Liver (tissue), 9 donors: ENCODE measurements around the gene BACH2. TPM values are rescaled to one million over a fixed set of nuclear protein-coding genes. Genes with fewer than 3 reads are reported as not detected.

Source experiments
- DNase-seq: peaks from one replicate; pipeline ENCODE4 v3.0.0-alpha.2; 2017; ENCODE audit warnings: low spot score
- H3K27ac ChIP-seq, 2 donors: one replicate each; pipeline ENCODE4 v1.7.0; 2013; ENCODE audit warnings: inconsistent platforms in 2 of 2, low read length in 2 of 2, control low read depth in 1 of 2, low read depth in 1 of 2, mild to moderate bottlenecking in 1 of 2
- H3K27me3 ChIP-seq, 4 donors: one replicate each; pipeline versions ENCODE4 v1.6.1 to v1.7.0; 2013; ENCODE audit warnings: low read length in 3 of 4, inconsistent platforms in 1 of 4, mild to moderate bottlenecking in 1 of 4, moderate library complexity in 1 of 4; ENCODE audit not compliant: control insufficient read depth in 4 of 4, insufficient read depth in 4 of 4
- H3K36me3 ChIP-seq, 4 donors: one replicate each; pipeline versions ENCODE4 v1.6.1 to v1.7.0; 2013; ENCODE audit warnings: low read length in 3 of 4, mild to moderate bottlenecking in 3 of 4, low read depth in 1 of 4, moderate library complexity in 1 of 4; ENCODE audit not compliant: control insufficient read depth in 4 of 4, insufficient read depth in 3 of 4
- H3K4me1 ChIP-seq, 4 donors: one replicate each; pipeline versions ENCODE4 v1.6.1 to v1.7.0; 2013; ENCODE audit warnings: low read length in 3 of 4, mild to moderate bottlenecking in 3 of 4, moderate library complexity in 1 of 4; ENCODE audit not compliant: control insufficient read depth in 4 of 4, insufficient read depth in 4 of 4
- H3K4me3 ChIP-seq, 3 donors: one replicate each; pipeline versions ENCODE4 v1.6.1 to v1.7.0; 2013; ENCODE audit warnings: low read length in 3 of 3, control low read depth in 1 of 3, low read depth in 1 of 3, mild to moderate bottlenecking in 1 of 3
- H3K9ac ChIP-seq, 2 donors: one replicate each; pipeline ENCODE4 v1.7.0; 2013; ENCODE audit warnings: low read length in 2 of 2, mild to moderate bottlenecking in 2 of 2, moderate library complexity in 2 of 2, control low read depth in 1 of 2, low read depth in 1 of 2
- H3K9me3 ChIP-seq, 4 donors: one replicate each; pipeline versions ENCODE4 v1.6.1 to v1.7.0; 2013; ENCODE audit warnings: low read length in 3 of 4; ENCODE audit not compliant: control insufficient read depth in 4 of 4
- CTCF ChIP-seq: fragments of 150-350 bp; IDR thresholded peaks from 2 replicates; pipeline ENCODE4 v1.5.1; 2017; ENCODE audit warnings: improper control_type of control experiment, low read depth, low read length; ENCODE audit not compliant: missing input control
- EGR1 ChIP-seq, 2 donors: IDR thresholded peaks; 2 replicates each; pipeline ENCODE4 v1.6.1; 2016 to 2018; ENCODE audit warnings: antibody characterized with exemption in 2 of 2, low read depth in 2 of 2
- FOXA1 ChIP-seq: IDR thresholded peaks from 2 replicates; pipeline ENCODE4 v1.6.1; 2016; ENCODE audit warnings: antibody characterized with exemption
- FOXA2 ChIP-seq: IDR thresholded peaks from 2 replicates; pipeline ENCODE4 v1.6.1; 2016; ENCODE audit warnings: antibody characterized with exemption
- HNF4A ChIP-seq, 2 donors: conservative IDR thresholded peaks; 2 replicates each; pipeline ENCODE4 v1.6.1; 2016; ENCODE audit warnings: antibody characterized with exemption in 2 of 2, mild to moderate bottlenecking in 2 of 2
- HNF4G ChIP-seq: IDR thresholded peaks from 2 replicates; pipeline ENCODE4 v1.6.1; 2016; ENCODE audit warnings: antibody characterized with exemption
- JUND ChIP-seq, 2 donors: IDR thresholded peaks; 2 replicates each; pipeline ENCODE4 v1.6.1; 2016; ENCODE audit warnings: antibody characterized with exemption in 2 of 2
- MAX ChIP-seq: IDR thresholded peaks from 2 replicates; pipeline ENCODE4 v1.6.1; 2016; ENCODE audit warnings: antibody characterized with exemption
- NR2F2 ChIP-seq: IDR thresholded peaks from 2 replicates; pipeline ENCODE4 v1.6.1; 2016; ENCODE audit warnings: antibody characterized with exemption
- RAD21 ChIP-seq, 2 donors: IDR thresholded peaks; 2 replicates each; pipeline ENCODE4 v1.6.1; 2016; ENCODE audit warnings: antibody characterized with exemption in 2 of 2, mild to moderate bottlenecking in 2 of 2
- REST ChIP-seq: IDR thresholded peaks from 2 replicates; pipeline ENCODE4 v1.6.1; 2016; ENCODE audit warnings: antibody characterized with exemption, mild to moderate bottlenecking
- RXRA ChIP-seq, 2 donors: IDR thresholded peaks; 2 replicates each; pipeline ENCODE4 v1.6.1; 2017 to 2018; ENCODE audit warnings: antibody characterized with exemption in 2 of 2, mild to moderate bottlenecking in 1 of 2
- SP1 ChIP-seq: IDR thresholded peaks from 2 replicates; pipeline ENCODE4 v1.6.1; 2018; ENCODE audit warnings: antibody characterized with exemption, mild to moderate bottlenecking
- TAF1 ChIP-seq: conservative IDR thresholded peaks from 2 replicates; pipeline ENCODE4 v1.6.1; 2016; ENCODE audit warnings: antibody characterized with exemption, mild to moderate bottlenecking
- YY1 ChIP-seq: IDR thresholded peaks from 2 replicates; pipeline ENCODE4 v1.6.1; 2016; ENCODE audit warnings: antibody characterized with exemption, mild to moderate bottlenecking
- WGBS: extraction: QIAGEN DNeasy Blood & Tissue Kit; methylation state at CpG from one replicate; pipeline ENCODE4 v1.1.7; 2013; 5-methylcytosine and 5-hydroxymethylcytosine counted together
- polyA plus RNA-seq, 2 donors: library from polyadenylated mRNA; stranded (reverse) in 1 of 2; unstranded in 1 of 2; fragments of 200-250 nt in 1 of 2; fragments of >200 nt in 1 of 2; fragmentation: Nextera tagmentation in 1 of 2; extraction: Ambion mirVana in 1 of 2; gene quantifications; one replicate each; pipeline versions ENCODE4 v1.2.1 to v1.2.3, GENCODE V29; 2013 to 2015
- total RNA-seq, 2 donors: library from RNA; depleted of rRNA; stranded (reverse); fragments of >200 nt; gene quantifications; one replicate each; pipeline ENCODE4 v1.2.3, GENCODE V29; 2014
- TF ChIP-seq, protein P1 (sequence below): IDR thresholded peaks from 2 replicates; pipeline ENCODE4 v1.6.1; 2016; ENCODE audit warnings: antibody characterized with exemption
- TF ChIP-seq, protein P2 (sequence below): IDR thresholded peaks from 2 replicates; pipeline ENCODE4 v1.6.1; 2016; ENCODE audit warnings: antibody characterized with exemption
- donor health status: healthy.
- donor health status: healthy.
- donor health status: healthy.
- donor health status: healthy.
- donor health status: healthy.

The BACH2 gene
- total and polyA plus RNA-seq, 4 donors = 1.9 to 3.7 (median 1.9) TPM

- WGBS = 96% methylated on average over 2 of the region's 2 CpGs
- no peak overlapping the region for H3K27ac ChIP-seq
- H3K9ac ChIP-seq = no peak overlapping the region
- H3K9me3 ChIP-seq = no peaks in the 10 kb centered on the region
- no peaks in the 10 kb centered on the region for H3K27me3 ChIP-seq
- no peak for DNase-seq
- H3K4me3 ChIP-seq = no peak overlapping the region
- no peaks in the 10 kb centered on the region for H3K4me1 ChIP-seq
- TF ChIP-seq SP1 (no peak), FOXA2 (no peak), MAX (no peak), YY1 (no peak), EGR1 (IDR thresholded peaks at IDR 0.05; ENCODE audit: low read depth in 2 of 2) (no peak), FOXA1 (no peak), RAD21 (IDR thresholded peaks at IDR 0.05) (no peak), CTCF (no peak), NR2F2 (no peak), JUND (IDR thresholded peaks at IDR 0.05) (no peak), TAF1 (no peak)
- TF ChIP-seq, protein P1, sequence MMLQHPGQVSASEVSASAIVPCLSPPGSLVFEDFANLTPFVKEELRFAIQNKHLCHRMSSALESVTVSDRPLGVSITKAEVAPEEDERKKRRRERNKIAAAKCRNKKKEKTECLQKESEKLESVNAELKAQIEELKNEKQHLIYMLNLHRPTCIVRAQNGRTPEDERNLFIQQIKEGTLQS = no peak
- TF ChIP-seq, protein P2, sequence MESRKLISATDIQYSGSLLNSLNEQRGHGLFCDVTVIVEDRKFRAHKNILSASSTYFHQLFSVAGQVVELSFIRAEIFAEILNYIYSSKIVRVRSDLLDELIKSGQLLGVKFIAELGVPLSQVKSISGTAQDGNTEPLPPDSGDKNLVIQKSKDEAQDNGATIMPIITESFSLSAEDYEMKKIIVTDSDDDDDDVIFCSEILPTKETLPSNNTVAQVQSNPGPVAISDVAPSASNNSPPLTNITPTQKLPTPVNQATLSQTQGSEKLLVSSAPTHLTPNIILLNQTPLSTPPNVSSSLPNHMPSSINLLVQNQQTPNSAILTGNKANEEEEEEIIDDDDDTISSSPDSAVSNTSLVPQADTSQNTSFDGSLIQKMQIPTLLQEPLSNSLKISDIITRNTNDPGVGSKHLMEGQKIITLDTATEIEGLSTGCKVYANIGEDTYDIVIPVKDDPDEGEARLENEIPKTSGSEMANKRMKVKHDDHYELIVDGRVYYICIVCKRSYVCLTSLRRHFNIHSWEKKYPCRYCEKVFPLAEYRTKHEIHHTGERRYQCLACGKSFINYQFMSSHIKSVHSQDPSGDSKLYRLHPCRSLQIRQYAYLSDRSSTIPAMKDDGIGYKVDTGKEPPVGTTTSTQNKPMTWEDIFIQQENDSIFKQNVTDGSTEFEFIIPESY = no peak
- H3K36me3 ChIP-seq = no peaks in the 10 kb centered on the region
Observed at GRCh38 chr6:90159452-90159851, 137.2 kb downstream of the BACH2 start.

- no peak overlapping the region for H3K27ac ChIP-seq
- no peak overlapping the region for H3K4me3 ChIP-seq
- no peak for DNase-seq
- H3K4me1 ChIP-seq = no peaks in the 10 kb centered on the region
- 68% methylated on average over 5 of the region's 5 CpGs for WGBS
- no peaks in the 10 kb centered on the region for H3K36me3 ChIP-seq
- no peaks in the 10 kb centered on the region for H3K27me3 ChIP-seq
- no peaks in the 10 kb centered on the region for H3K9me3 ChIP-seq
- no peak overlapping the region for H3K9ac ChIP-seq
- TF ChIP-seq TAF1 (no peak), REST (no peak), SP1 (no peak), FOXA1 (no peak), JUND (IDR thresholded peaks at IDR 0.05) (no peak), HNF4A (conservative IDR thresholded peaks at IDR 0.05) (no peak), EGR1 (IDR thresholded peaks at IDR 0.05; ENCODE audit: low read depth in 2 of 2) (no peak), MAX (no peak), RXRA (IDR thresholded peaks at IDR 0.05) (no peak), RAD21 (IDR thresholded peaks at IDR 0.05) (no peak), HNF4G (no peak)
- TF ChIP-seq, protein P1 = no peak
- TF ChIP-seq, protein P2 = no peak
Observed at GRCh38 chr6:90158936-90159335, 137.7 kb downstream of the BACH2 start.
